HTERT RPE-1 (cell line): ENCODE measurements around the gene MCFD2.
"Not testable (repeated sequence)": the region's sequence is repeated elsewhere in the genome, so short reads cannot be mapped to it uniquely, and the experiment has no call there.

Experiments used
- in situ Hi-C: fragments of 300-500 bp; cut with MboI; formaldehyde crosslinking; loops from 4 replicates; pipeline ENCODE4 v1.14.3; 2020; ENCODE audit warnings: low sequenced_read_pairs

MCFD2 gene

GRCh38 chr2:46875962-46876689, 39.5 kb downstream of the MCFD2 start:
- in situ Hi-C loops, result not testable (repeated sequence)

- in situ Hi-C loops, result no loop called here
Measured at GRCh38 chr2:46875226-46875899, 40.2 kb downstream of the MCFD2 start.

GRCh38 chr2:46874236-46874929, 41.2 kb downstream of the MCFD2 start:
- in situ Hi-C loops, result no loop called here

- in situ Hi-C loops, result no loop called here
Measured at GRCh38 chr2:46873604-46874068, 42.0 kb downstream of the MCFD2 start.

DNA sequence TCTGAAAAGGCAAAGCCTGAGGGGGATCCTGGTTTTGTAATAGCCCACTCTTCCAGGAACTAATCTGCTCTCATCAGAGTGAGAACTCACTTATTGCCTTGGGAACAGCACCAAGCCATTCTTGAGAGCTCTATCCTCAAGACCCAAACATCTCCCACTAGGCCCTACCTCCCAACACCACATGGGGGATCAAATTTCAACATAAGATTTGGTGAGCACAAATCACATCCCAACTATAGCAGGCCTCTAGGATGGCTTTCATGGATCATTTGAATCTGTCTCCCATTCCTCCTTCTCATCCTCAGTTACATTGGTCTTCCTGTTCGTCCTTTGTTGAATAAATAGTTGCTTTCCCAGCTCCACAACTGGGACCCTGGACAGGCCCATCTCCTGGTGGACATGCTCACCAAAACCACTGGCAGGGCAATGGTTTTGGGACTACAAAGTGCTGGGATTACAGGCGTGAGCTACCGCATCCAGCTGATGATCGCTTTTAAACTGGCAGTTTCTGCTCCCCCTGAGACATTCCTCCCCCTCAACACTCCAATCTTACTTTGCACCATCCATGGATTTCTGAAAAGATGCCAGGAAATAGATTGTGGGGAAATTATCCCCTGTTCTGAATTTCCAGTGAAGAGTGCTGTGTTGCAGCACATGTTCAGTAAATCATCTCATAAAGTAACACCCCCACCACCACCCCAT, 42.6 kb downstream of the MCFD2 start:
- in situ Hi-C loops, result no loop called here

DNA sequence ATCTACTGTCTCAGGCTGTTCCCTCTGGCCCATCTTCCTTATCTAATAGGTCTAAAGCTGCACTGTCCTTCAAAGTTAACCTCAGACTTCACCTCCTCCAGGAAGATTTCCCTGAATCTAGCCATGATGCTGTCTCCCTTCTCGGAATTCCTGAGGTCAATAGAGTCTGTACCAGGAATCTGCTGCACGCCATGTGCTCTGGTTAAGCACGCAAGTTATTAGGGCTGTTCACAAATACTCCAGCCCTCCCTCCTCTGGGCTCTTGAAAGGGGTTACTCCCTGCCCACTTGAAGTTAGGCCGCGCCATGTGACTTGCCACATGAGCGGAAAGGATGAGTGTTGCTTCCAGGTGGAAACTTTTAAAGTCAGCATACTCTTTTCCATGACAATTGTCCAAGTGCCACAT, 43.6 kb downstream of the MCFD2 start:
- in situ Hi-C loops, result no loop called here

GRCh38 chr2:46870051-46870839, 45.4 kb downstream of the MCFD2 start:
- in situ Hi-C loops, result no loop called here

GRCh38 chr2:46869621-46870020, 46.0 kb downstream of the MCFD2 start:
- in situ Hi-C loops, result no loop called here

DNA sequence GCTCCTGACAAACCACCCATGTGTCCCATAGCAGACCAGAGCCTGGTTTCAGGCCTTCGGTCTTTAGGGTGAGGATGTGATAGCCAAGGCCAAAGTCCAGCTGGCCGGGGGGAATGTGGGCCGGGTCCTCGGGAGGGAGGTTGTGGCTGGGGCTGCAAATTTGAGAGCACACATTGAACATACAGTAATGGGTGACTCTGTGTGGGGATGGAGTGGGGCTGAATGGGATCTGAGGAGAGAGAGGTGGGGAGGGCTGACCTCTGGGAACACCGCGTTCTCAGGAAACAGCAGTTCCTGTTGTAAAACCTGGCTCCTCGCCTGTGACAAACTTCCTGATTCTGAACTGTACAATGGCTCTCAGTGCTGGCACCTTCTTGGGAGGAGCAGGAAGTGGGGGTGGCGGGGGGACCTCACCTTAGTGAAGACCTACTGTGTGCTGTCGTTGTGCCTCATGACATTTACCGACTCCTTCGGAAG, 48.8 kb downstream of the MCFD2 start:
- in situ Hi-C loops, result no loop called here

DNA sequence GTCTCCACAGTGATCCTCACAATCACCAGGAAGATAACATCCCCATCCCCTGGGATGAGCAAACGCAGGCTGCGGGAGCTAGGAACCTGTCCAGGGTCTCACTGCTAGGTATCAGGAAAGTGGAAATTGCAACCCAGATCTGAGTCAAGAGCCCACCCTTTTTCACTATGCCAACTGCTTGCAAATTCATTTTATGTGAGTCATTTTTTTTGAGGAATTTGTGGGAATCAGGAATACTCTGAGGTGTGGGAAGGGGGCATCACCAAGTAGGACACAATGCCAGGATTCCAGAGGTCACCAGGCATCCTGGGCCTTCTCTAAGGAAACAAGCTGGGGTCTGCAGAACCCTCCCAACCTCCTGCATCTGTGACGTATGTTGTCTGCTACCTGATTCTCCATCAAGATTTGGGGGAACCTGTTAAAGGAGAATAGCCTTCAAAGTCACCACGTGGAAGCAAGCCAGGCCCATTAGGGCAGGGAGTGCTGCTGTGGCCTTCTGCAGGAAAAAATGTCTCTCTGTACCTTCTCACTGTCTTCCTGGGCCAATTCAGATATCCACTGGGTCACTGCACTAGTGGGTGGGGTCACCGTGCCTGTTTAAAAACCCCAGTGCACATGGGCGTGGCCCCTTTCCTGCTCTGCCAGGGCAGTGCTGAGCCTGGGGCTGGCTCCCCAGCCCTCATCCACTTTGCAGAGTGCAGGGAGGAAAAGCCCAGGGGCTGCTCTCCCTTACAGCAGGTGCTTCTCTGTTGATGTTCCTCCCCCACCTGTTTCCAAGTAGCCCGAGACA, 50.2 kb downstream of the MCFD2 start:
- in situ Hi-C loops, result no loop called here

- in situ Hi-C loops, result no loop called here
Measured at GRCh38 chr2:46863882-46864281, 51.7 kb downstream of the MCFD2 start.

GRCh38 chr2:46862514-46862913, 53.1 kb downstream of the MCFD2 start:
- in situ Hi-C loops, result no loop called here

DNA sequence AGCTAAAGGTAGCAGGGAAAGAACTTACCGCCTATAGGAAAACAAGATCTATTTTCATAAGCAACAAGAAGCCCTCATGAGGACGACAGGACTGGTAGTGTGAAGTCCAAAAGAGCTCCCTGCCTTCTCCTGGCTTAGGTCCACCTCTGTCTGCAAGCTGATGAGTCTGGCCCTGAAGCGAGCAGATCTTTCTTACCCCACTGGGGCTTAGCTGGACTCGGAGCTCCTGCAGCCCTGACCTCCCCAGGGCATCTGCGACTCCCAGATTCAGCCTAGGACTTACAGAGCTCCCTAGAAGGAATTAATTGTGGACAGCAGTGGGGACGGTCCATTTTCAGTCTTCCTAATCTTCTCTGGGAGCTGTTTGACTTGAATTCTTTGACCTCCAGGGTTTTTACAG, 53.7 kb downstream of the MCFD2 start:
- in situ Hi-C loops, result no loop called here

DNA sequence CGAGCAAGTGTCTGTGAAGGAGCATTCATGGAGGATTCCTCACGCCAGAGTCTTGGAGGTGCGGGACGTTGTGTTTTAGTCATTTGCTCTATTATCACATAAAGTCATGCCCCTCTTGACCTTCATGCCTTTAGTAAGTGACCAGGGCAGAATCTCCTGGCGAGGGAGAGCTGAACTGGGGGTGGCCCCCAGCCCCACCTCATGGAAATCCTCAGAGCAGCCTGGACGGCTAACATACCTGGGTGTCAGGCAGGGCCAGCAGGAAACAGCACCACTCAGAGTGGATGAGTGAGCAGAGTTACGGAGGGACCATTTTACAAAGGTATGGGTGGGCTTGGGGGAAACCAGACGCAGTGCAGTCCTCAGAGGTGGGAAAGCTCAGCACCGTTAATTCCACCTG, 56.1 kb downstream of the MCFD2 start:
- in situ Hi-C loops, result no loop called here

GRCh38 chr2:46858702-46859090, 56.9 kb downstream of the MCFD2 start:
- in situ Hi-C loops, result no loop called here

DNA sequence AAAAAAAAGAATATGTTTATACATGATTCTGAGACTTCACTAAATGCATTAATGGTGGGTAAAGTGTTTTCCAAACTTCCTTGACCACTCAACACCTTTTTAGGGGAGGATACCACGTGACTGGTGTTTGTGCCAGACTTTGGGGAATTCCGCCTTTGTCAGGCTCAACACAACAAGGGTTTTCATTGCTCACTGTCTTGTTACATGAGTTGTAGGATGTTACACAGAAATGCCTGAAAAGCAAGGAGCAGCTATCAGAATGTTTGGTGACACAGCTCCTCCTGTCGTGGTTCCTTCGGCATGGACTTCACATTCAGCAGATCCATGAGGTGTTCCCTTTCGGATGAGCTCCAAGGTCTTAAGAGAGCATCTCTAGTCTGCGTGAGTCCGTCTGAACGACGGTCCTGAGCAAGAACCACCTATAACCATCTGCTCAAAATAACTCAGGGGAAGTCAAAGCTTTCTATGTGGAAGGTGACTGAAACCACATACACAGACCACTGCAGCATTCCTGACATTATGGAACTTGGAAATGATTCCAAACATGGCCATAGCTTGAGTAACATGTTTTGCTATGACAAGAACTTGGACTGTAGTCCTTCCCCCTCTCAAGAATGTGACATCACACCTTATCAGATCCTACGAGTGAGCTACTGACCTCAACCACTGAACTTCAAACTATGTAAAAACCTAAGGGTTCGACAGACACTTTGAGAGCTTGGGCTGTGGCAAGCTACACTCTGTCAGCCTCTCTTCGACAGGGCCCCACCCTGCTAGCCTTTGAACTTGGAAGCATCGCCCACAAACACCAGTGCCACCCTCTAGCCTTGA, 57.5 kb downstream of the MCFD2 start:
- in situ Hi-C loops, result no loop called here

DNA sequence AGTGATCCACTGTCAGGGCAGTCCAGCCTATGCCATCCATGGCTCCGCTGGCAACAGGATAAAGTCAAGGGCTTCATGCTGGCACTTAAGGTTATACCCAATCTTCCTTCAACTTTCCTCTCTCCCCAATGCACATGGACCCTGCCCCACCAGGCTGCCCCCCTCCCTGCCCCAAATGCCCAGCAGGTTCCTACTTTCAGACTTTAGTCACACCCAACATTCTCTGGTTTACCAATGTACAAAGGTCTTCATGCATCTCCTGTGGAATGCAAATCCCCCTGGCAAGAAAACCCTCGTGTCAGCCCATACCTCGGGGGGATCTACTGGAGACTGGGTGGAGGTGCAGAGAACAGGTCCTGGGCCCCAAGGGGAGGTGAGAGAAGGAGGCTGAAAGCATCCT, 59.3 kb downstream of the MCFD2 start:
- in situ Hi-C loops, result no loop called here

- in situ Hi-C loops, result no loop called here
Measured at GRCh38 chr2:46855805-46856204, 59.8 kb downstream of the MCFD2 start.

- in situ Hi-C loops, result no loop called here
Measured at GRCh38 chr2:46854260-46854659, 61.3 kb downstream of the MCFD2 start.
